B cell (primary cell): ENCODE measurements around the gene ENO3. TPM values are rescaled to one million over a fixed set of nuclear protein-coding genes. Genes with fewer than 3 reads are reported as not detected.
A peak's percentile ranks its signal among the peaks of the same experiment; 100 is the strongest.

Source experiments
- ATAC-seq: fragments of 200-7000 bp; cut with Tn5 transposase; one replicate; pipeline ENCODE4 v1.10.0; 2021; ENCODE audit warnings: low read depth, mild to moderate bottlenecking, moderate number of reproducible peaks, moderate library complexity
- CTCF ChIA-PET: fragments of 350-600 bp; sonication (Branson Sonifier 250); formaldehyde crosslinking; loops from one replicate; lab custom pipeline; 2021; ENCODE audit warnings: antibody characterized with exemption, inconsistent platforms; lab: Charles Lee
- POLR2A ChIA-PET: fragments of 350-600 bp; sonication (Branson Sonifier 250); formaldehyde crosslinking; loops from one replicate; lab custom pipeline; 2021; ENCODE audit warnings: antibody characterized with exemption; lab: Charles Lee
- DNase-seq: peaks from one replicate; pipeline ENCODE4 v3.0.0; 2013
- H2AFZ ChIP-seq: 2 replicates; pipeline ENCODE4 v1.6.1; 2012; ENCODE audit warnings: mild to moderate bottlenecking, low read depth, low read length; ENCODE audit not compliant: insufficient read depth, poor library complexity, severe bottlenecking
- H3K27ac ChIP-seq, 2 donors: 1 replicate in 1 of 2; 2 replicates in 1 of 2; pipeline ENCODE4 v1.5.1; 2012 to 2013; ENCODE audit warnings: low read length in 2 of 2, mild to moderate bottlenecking in 2 of 2, moderate library complexity in 1 of 2
- H3K27me3 ChIP-seq, 4 experiments: fragments of 200-600 bp in 1 of 4; sonication (generic) in 1 of 4; replicated peaks in 1 of 4; 1 replicate in 2 of 4; 2 replicates in 2 of 4; pipeline versions ENCODE4 v1.6.1 to v1.7.0; 2013 to 2016; ENCODE audit warnings: low read length in 3 of 4, mild to moderate bottlenecking in 2 of 4, mixed read lengths in 1 of 4, moderate library complexity in 1 of 4; ENCODE audit not compliant: insufficient read depth in 4 of 4, control insufficient read depth in 3 of 4; ENCODE audit errors: control extremely low read depth in 1 of 4
- H3K36me3 ChIP-seq, 2 experiments: replicated peaks in 1 of 2; 1 replicate in 1 of 2; 2 replicates in 1 of 2; pipeline versions ENCODE4 v1.6.1 to v1.7.1; 2013; ENCODE audit warnings: low read length in 1 of 2; ENCODE audit not compliant: insufficient read depth in 2 of 2, control insufficient read depth in 1 of 2; ENCODE audit errors: control extremely low read depth in 1 of 2, extremely low read depth in 1 of 2
- H3K4me1 ChIP-seq, 2 donors: fragments of 200-600 bp in 1 of 2; sonication (generic) in 1 of 2; 1 replicate in 1 of 2; 2 replicates in 1 of 2; pipeline versions ENCODE4 v1.5.1 to v1.6.1; 2013 to 2017; ENCODE audit warnings: low read length in 2 of 2; ENCODE audit not compliant: control insufficient read depth in 2 of 2, insufficient read depth in 2 of 2
- H3K4me2 ChIP-seq: replicated peaks from 2 replicates; pipeline ENCODE3; 2012; ENCODE audit warnings: mild to moderate bottlenecking, low read depth, low read length; ENCODE audit not compliant: poor library complexity, severe bottlenecking
- H3K4me3 ChIP-seq, 5 experiments: fragments of 200-600 bp in 1 of 5; sonication (generic) in 1 of 5; 1 replicate in 3 of 5; 2 replicates in 2 of 5; pipeline versions ENCODE4 v1.5.1 to v1.7.0; 2011 to 2016; ENCODE audit warnings: low read length in 4 of 5, mild to moderate bottlenecking in 4 of 5, low read depth in 2 of 5, control low read depth in 1 of 5, moderate library complexity in 1 of 5; ENCODE audit not compliant: insufficient read depth in 1 of 5; ENCODE audit errors: control extremely low read depth in 1 of 5, extremely low read depth in 1 of 5
- H3K79me2 ChIP-seq: fragments of 200-600 bp; sonication (generic); one replicate; pipeline ENCODE4 v1.6.0; 2016; ENCODE audit warnings: low read length; ENCODE audit not compliant: control insufficient read depth, insufficient read depth
- H3K9ac ChIP-seq: fragments of 200-600 bp; sonication (generic); 2 replicates; pipeline ENCODE4 v1.6.1; 2017; ENCODE audit warnings: mild to moderate bottlenecking, low read length, moderate library complexity
- H3K9me3 ChIP-seq, 3 donors: one replicate each; pipeline versions ENCODE4 v1.6.1 to v1.7.1; 2013; ENCODE audit warnings: low read length in 2 of 3; ENCODE audit not compliant: control insufficient read depth in 2 of 3, insufficient read depth in 1 of 3; ENCODE audit errors: control extremely low read depth in 1 of 3
- H4K20me1 ChIP-seq: 2 replicates; pipeline ENCODE4 v1.6.0; 2012; ENCODE audit warnings: mild to moderate bottlenecking, low read length; ENCODE audit not compliant: insufficient read depth, control insufficient read depth, poor library complexity, severe bottlenecking
- H3K27ac Mint-ChIP-seq: one replicate; pipeline ENCODE4 v1.8.0; 2021; ENCODE audit warnings: mixed read lengths
- H3K27me3 Mint-ChIP-seq: one replicate; pipeline ENCODE4 v1.8.0; 2021; ENCODE audit warnings: mixed read lengths
- H3K4me1 Mint-ChIP-seq: one replicate; pipeline ENCODE4 v1.8.0; 2021; ENCODE audit warnings: mixed read lengths
- H3K4me3 Mint-ChIP-seq: one replicate; pipeline ENCODE4 v1.8.0; 2021; ENCODE audit warnings: mixed read lengths
- H3K9me3 Mint-ChIP-seq: one replicate; pipeline ENCODE4 v1.8.0; 2022; ENCODE audit warnings: mixed read lengths; ENCODE audit not compliant: insufficient read depth
- EZH2 ChIP-seq: IDR thresholded peaks from 2 replicates; pipeline ENCODE4 v1.6.1; 2012; ENCODE audit warnings: borderline replicate concordance, low read depth, mild to moderate bottlenecking, moderate library complexity, low read length; ENCODE audit not compliant: insufficient read depth, poor library complexity, severe bottlenecking
- WGBS: methylation state at CpG from one replicate; pipeline ENCODE4 v1.1.5; 2013; ENCODE audit warnings: missing lambda C conversion rate; ENCODE audit not compliant: insufficient coverage; 5-methylcytosine and 5-hydroxymethylcytosine counted together
- intact Hi-C: fragments of 100-400 bp; cut with micrococcal nuclease; formaldehyde crosslinking; loops from one replicate; pipeline ENCODE4 v1.10.0; 2022
- polyA plus RNA-seq: library from polyadenylated mRNA; depleted of rRNA; stranded (reverse); fragments of >200 nt; gene quantifications from 2 replicates; pipeline ENCODE4 v1.2.3, GENCODE V29; 2012
- total RNA-seq, 2 donors: library from RNA; stranded (reverse); fragments of 120-200 nt in 1 of 2; gene quantifications; 1 replicate in 1 of 2; 2 replicates in 1 of 2; pipeline versions ENCODE4 v1.2.3 to v1.2.4, GENCODE V29; 2013 to 2022
- TF ChIP-seq, protein P1 (sequence below): fragments of 200-600 bp; IDR thresholded peaks from one replicate; pipeline ENCODE4 v1.8.0; 2022; ENCODE audit warnings: antibody characterized with exemption, mild to moderate bottlenecking

ENO3 gene
- total and polyA plus RNA-seq, 2 donors (not counting 1 experiment from before 2014, with no cell fraction given) = 34.8 to 50.1 TPM

DNA sequence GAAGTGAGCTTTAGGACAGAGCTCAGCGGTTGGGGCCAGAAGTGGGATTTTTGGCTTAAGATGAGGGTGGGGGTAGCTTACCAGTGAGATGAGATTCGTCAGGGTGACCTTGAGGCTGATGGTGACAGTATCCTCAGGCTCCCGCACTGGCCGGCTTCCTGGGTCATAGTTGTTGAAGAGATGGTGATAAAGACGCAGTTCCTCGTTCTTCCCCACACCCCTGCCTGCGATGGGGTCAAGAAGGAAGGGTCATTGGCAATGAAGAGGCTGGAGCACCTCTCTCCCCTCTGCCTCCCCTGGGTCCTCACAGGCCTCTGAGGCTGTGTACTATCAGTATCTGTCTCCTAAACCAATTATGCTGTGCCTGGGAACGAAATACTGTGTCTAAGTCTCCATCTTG is 48.4 kb upstream of the ENO3 start:
- TF ChIP-seq, protein P1, sequence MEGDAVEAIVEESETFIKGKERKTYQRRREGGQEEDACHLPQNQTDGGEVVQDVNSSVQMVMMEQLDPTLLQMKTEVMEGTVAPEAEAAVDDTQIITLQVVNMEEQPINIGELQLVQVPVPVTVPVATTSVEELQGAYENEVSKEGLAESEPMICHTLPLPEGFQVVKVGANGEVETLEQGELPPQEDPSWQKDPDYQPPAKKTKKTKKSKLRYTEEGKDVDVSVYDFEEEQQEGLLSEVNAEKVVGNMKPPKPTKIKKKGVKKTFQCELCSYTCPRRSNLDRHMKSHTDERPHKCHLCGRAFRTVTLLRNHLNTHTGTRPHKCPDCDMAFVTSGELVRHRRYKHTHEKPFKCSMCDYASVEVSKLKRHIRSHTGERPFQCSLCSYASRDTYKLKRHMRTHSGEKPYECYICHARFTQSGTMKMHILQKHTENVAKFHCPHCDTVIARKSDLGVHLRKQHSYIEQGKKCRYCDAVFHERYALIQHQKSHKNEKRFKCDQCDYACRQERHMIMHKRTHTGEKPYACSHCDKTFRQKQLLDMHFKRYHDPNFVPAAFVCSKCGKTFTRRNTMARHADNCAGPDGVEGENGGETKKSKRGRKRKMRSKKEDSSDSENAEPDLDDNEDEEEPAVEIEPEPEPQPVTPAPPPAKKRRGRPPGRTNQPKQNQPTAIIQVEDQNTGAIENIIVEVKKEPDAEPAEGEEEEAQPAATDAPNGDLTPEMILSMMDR = no peak
- TF ChIP-seq EZH2 = no peak
- Histone ChIP-seq H3K4me3 (no peak overlapping the region), H3K4me2 (peak overlapping the region; percentile 98), H3K9ac (no peak overlapping the region), H3K79me2 (no peaks in the 10 kb centered on the region), H3K27me3 (peaks cover 0 to 30% (median 11%) of the 10 kb centered on the region in 4 experiments), H3K36me3 (no peaks in the 10 kb centered on the region), H3K4me1 (peaks cover 45 to 53% of the 10 kb centered on the region in 2 donors), H3K9me3 (peaks cover 0 to 25% (median 0%) of the 10 kb centered on the region in 3 donors), H2AFZ (no peak overlapping the region), H4K20me1 (no peaks in the 10 kb centered on the region), H3K27ac (peak overlapping the region in 1 of 2 donors; percentile 22)
- peaks cover 7% of the 10 kb centered on the region for H3K27me3 Mint-ChIP-seq
- peak overlapping the region; percentile 72 for H3K4me3 Mint-ChIP-seq
- POLR2A ChIA-PET = interaction anchor here (1.9 to 2.0 kb wide), 2 partner anchors 37 to 65 kb away, joined by 5 read pairs; partner anchors contain the start of genes RNF167, SLC25A11 and SPAG7
- 82% methylated on average over 3 of the region's 8 CpGs for whole genome bisulfite sequencing
- H3K27ac Mint-ChIP-seq = peak overlapping the region; percentile 82
- peaks cover 48% of the 10 kb centered on the region for H3K4me1 Mint-ChIP-seq
- CTCF ChIA-PET = interaction anchor here (0.6 to 4.0 kb wide), 18 partner anchors 11 to 687 kb away, joined by 3 to 15 read pairs (median 4); partner anchors contain the start of genes GLTPD2, RNF167, SLC25A11 and SPAG7
- no peak for DNase-seq
- intact Hi-C loops = loop anchor here (5.0 kb wide), 1 partner anchor 335 kb away; no protein-coding TSS in a partner anchor
- ATAC-seq = no peak
- H3K9me3 Mint-ChIP-seq = no peaks in the 10 kb centered on the region
